Astrocyte of the cerebellum (primary cell): ENCODE results near the gene PHKG1.
"Not testable (repeated sequence)": the region's sequence is repeated elsewhere in the genome, so short reads cannot be mapped to it uniquely, and the experiment has no call there.

Experiments
- DNase-seq: peaks from one replicate; pipeline ENCODE4 v3.0.0-alpha.2; 2011; ENCODE audit warnings: low read depth
- H3K4me3 ChIP-seq: 2 replicates; pipeline ENCODE4 v1.5.1; 2011; ENCODE audit warnings: mild to moderate bottlenecking, low read depth, low read length, moderate library complexity
- in situ Hi-C: cut with HindIII; loops from 2 replicates; pipeline ENCODE4 v1.10.0; 2017; ENCODE audit warnings: low sequenced_read_pairs
- TF ChIP-seq, protein P1 (sequence below): IDR thresholded peaks from 2 replicates; pipeline ENCODE4 v1.5.1; 2012; ENCODE audit warnings: low read length, low read depth, moderate library complexity, mild to moderate bottlenecking; ENCODE audit errors: missing control alignments

The PHKG1 gene

GRCh38 chr7:56092789-56093531 lies at the start of gene PHKG1:
PHKG1 (minus strand) TSS chr7:56092952; CDS start chr7:56088941, 4,011 bp downstream.
- TF ChIP-seq, protein P1, sequence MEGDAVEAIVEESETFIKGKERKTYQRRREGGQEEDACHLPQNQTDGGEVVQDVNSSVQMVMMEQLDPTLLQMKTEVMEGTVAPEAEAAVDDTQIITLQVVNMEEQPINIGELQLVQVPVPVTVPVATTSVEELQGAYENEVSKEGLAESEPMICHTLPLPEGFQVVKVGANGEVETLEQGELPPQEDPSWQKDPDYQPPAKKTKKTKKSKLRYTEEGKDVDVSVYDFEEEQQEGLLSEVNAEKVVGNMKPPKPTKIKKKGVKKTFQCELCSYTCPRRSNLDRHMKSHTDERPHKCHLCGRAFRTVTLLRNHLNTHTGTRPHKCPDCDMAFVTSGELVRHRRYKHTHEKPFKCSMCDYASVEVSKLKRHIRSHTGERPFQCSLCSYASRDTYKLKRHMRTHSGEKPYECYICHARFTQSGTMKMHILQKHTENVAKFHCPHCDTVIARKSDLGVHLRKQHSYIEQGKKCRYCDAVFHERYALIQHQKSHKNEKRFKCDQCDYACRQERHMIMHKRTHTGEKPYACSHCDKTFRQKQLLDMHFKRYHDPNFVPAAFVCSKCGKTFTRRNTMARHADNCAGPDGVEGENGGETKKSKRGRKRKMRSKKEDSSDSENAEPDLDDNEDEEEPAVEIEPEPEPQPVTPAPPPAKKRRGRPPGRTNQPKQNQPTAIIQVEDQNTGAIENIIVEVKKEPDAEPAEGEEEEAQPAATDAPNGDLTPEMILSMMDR: peak; percentile 63
- in situ Hi-C loops: no loop called here
- no peak within 1 kb of the TSS for H3K4me3 ChIP-seq
- DNase-seq: peak; percentile 87

DNA sequence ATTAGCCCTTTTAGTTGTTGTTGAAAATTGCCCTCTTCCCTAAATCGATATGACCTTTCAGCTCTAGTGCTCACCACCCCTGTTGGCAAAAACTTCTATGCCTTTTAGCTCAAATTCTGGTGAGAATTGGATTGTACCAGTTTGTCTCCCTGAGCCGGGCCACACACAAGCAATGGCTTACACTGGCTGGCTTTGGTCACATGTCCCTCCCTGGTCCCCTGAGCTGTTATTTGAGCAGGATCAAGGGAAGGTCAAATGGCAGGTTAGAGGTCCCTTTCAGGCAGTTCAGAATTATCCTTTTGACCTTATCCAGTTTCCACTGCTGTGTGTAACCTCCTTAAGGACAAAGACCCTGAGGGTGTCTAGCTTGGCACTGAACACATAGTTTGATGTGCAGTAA lies 38.3 kb upstream of the PHKG1 start:
- H3K4me3 ChIP-seq, in situ Hi-C loops, DNase-seq: not testable (repeated sequence)

GRCh38 chr7:56127241-56127975 lies 34.7 kb upstream of the PHKG1 start:
- in situ Hi-C loops: no loop called here
- no peak for DNase-seq

DNA sequence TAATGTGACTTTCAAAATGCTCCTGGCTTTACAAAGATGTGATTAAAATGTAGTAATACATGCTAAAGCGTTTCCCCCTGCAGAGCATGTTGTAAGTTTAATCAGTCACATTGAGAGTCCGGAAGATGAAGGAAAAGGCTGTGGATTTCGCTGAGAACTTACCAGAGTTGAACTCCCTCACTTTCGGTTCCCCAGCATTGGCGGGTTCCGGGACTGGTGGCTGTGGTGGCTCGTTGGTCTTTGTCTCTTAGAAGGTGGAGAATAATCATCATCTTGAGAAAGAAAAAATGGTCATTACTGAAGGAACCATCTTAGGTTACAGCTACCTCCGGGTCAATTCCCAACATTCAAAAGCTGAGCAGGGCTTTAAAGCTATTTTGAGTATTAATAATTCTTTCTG lies 33.1 kb upstream of the PHKG1 start:
- TF ChIP-seq, protein P1: no peak
- no peak for DNase-seq
- in situ Hi-C loops: no loop called here
- no peak overlapping the region for H3K4me3 ChIP-seq

More at GRCh38 chr7:56127241-56127975, 34.7 kb upstream of the PHKG1 start:
- H3K4me3 ChIP-seq: no peak overlapping the region
- TF ChIP-seq, protein P1: no peak

GRCh38 chr7:56124981-56125380 lies 32.2 kb upstream of the PHKG1 start:
- in situ Hi-C loops: no loop called here
- no peak for DNase-seq
- TF ChIP-seq, protein P1: no peak
- no peak overlapping the region for H3K4me3 ChIP-seq

- DNase-seq: no peak
- in situ Hi-C loops: no loop called here
- no peak overlapping the region for H3K4me3 ChIP-seq
- TF ChIP-seq, protein P1: no peak
Measured at GRCh38 chr7:56121440-56121839, 28.7 kb upstream of the PHKG1 start.

DNA sequence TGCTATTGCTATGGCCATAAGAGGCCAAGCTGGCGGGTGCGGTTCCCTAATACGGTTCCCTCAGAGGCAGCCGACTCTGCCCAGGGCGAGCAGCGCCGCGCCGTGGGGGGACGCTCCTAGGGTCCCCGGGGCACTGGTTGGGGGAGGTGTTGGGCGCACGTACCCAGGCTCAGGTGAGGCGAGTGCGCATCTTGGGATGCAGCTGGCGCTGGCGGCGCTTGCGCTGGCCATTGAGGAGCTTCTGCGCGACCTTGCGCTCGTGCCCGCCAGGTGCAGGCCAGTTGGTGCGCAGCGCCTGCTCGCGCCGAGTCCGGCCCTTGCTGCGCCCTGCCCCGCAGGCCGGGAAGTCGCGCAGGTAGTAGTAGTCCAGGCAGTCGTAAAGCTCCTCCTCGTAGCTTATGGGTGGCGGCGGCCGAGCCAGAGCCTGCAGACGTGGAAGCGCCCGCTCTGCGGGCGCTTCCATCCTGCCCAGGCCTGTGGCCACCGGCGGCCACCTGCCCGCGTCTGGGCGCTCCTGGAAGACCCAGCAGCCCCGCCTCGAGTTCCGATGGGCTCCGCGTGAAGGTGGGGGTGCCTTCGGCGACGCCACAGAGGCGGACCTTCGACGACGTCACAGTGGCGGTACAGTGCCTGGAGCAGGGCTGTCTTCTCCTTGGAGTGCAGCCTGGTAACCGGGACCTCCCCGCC lies 23.2 kb upstream of the PHKG1 start, which contains the start of gene NUPR2:
Gene NUPR2, minus strand, starts transcription at position 566 of the 687 bp plus-strand sequence. Its CDS starts 103 bp downstream, at position 463.
- DNase-seq: no peak
- TF ChIP-seq, protein P1: no peak
- no peak within 1 kb of the TSS for H3K4me3 ChIP-seq
- in situ Hi-C loops: no loop called here

DNA sequence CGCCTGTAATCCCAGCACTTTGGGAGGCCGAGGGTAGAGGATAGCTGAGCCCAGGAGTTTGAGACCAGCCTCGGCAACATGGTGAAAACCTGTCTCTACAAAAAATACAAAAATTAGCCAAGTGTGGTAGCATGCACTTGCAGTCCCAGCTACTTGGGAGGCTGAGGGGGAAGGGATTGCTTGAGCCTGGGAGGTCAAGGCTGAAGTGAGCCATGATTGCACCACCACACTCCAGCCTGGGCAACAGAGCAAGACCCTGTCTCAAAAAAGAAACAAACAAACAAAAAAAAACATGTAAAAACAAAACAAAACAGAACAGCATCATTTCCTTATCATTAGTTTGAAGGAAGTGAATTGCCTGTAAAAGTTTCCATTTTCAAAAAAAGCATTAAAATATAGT lies 19.5 kb upstream of the PHKG1 start:
- DNase-seq, in situ Hi-C loops, H3K4me3 ChIP-seq: not testable (repeated sequence)
